IPS-18a (cell line): ENCODE results near the gene SLC25A21.

Source experiments
- H3K27ac ChIP-seq: one replicate; pipeline ENCODE4 v1.5.1; 2013; ENCODE audit warnings: low read length
- H3K27me3 ChIP-seq: one replicate; pipeline ENCODE4 v1.6.1; 2013; ENCODE audit warnings: mild to moderate bottlenecking, low read length; ENCODE audit not compliant: control insufficient read depth, insufficient read depth
- H3K36me3 ChIP-seq: one replicate; pipeline ENCODE4 v1.6.1; 2013; ENCODE audit warnings: low read depth, low read length; ENCODE audit not compliant: control insufficient read depth
- H3K4me1 ChIP-seq: one replicate; pipeline ENCODE4 v1.6.1; 2013; ENCODE audit warnings: low read depth, low read length; ENCODE audit not compliant: control insufficient read depth
- H3K4me3 ChIP-seq: one replicate; pipeline ENCODE4 v1.5.1; 2013; ENCODE audit warnings: low read length
- H3K9ac ChIP-seq: one replicate; pipeline ENCODE4 v1.6.1; 2013; ENCODE audit warnings: mild to moderate bottlenecking, low read length, moderate library complexity
- H3K9me3 ChIP-seq: one replicate; pipeline ENCODE4 v1.6.1; 2013; ENCODE audit warnings: low read depth, low read length; ENCODE audit not compliant: control insufficient read depth

SLC25A21 gene

DNA sequence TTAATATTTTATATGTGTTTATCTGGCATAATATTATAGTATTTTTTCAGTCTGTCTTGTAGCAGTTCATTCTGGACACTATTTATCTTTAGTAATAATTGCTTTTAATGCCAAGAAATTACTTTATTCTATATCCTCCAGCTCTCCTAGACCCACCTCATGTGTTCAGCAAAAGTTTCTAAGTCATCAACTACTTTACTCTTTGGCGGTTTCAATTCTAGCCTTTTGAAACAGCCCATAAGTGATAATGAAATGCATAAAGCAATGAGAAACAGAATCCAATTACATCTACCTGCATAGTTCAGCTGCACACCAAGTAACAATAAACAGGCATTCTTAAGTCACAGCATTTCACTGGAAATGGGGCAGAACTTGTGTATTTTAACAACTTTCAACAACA is 225.5 kb downstream of the SLC25A21 start:
- Histone ChIP-seq H3K4me3 (no peak overlapping the region), H3K9ac (no peak overlapping the region), H3K36me3 (no peaks in the 10 kb centered on the region), H3K27me3 (no peaks in the 10 kb centered on the region), H3K9me3 (no peaks in the 10 kb centered on the region), H3K4me1 (no peaks in the 10 kb centered on the region), H3K27ac (no peak overlapping the region)

- H3K9ac ChIP-seq: no peak overlapping the region
- no peak overlapping the region for H3K27ac ChIP-seq
- no peaks in the 10 kb centered on the region for H3K4me1 ChIP-seq
- H3K4me3 ChIP-seq: no peak overlapping the region
- H3K9me3 ChIP-seq: no peaks in the 10 kb centered on the region
- H3K27me3 ChIP-seq: no peaks in the 10 kb centered on the region
- no peaks in the 10 kb centered on the region for H3K36me3 ChIP-seq
Measured at GRCh38 chr14:36944307-36945010, 227.9 kb downstream of the SLC25A21 start.

GRCh38 chr14:36942522-36943245 is 229.7 kb downstream of the SLC25A21 start:
- no peaks in the 10 kb centered on the region for H3K4me1 ChIP-seq
- no peak overlapping the region for H3K27ac ChIP-seq
- no peaks in the 10 kb centered on the region for H3K27me3 ChIP-seq
- no peak overlapping the region for H3K9ac ChIP-seq
- H3K36me3 ChIP-seq: no peaks in the 10 kb centered on the region
- no peaks in the 10 kb centered on the region for H3K9me3 ChIP-seq
- H3K4me3 ChIP-seq: no peak overlapping the region

DNA sequence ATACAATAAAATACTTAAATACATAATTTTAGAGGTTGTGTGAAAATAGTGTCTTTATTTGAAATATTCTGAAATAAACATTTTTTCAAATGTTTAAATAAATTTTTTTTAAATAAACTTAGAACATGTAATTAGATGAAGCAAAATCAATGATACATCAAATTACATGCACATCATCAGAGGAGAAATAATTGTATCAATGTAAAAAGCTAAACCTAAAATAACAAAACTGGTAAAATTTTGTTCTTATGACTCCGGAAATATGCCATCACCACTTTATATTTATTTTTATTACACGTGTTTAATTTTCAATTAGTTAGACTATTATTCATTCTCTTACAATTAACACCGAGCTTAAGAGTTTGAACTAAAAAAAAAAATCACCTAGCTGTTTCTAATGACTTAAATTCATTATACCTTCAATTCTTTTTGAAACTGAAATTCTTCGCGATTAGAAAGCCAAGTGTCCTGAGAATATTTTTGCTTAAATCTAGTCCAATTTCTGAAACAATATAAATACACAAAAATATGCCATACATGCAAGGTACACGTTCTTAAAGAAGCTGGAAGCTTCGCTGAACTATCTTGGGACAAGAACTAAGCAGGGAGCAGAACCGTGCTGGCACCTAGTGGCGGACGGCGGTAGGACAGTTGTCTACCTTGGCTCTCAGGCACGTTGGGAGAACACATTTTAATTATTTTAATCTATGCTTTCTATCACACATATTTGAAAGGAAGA is 230.5 kb downstream of the SLC25A21 start:
- Histone ChIP-seq H3K9ac (no peak overlapping the region), H3K27me3 (no peaks in the 10 kb centered on the region), H3K4me3 (no peak overlapping the region), H3K36me3 (no peaks in the 10 kb centered on the region), H3K27ac (no peak overlapping the region), H3K9me3 (no peaks in the 10 kb centered on the region), H3K4me1 (no peaks in the 10 kb centered on the region)

GRCh38 chr14:36940476-36940875 is 231.9 kb downstream of the SLC25A21 start:
- no peaks in the 10 kb centered on the region for H3K27me3 ChIP-seq
- H3K4me3 ChIP-seq: no peak overlapping the region
- no peaks in the 10 kb centered on the region for H3K4me1 ChIP-seq
- H3K27ac ChIP-seq: no peak overlapping the region
- H3K36me3 ChIP-seq: no peaks in the 10 kb centered on the region
- no peaks in the 10 kb centered on the region for H3K9me3 ChIP-seq
- no peak overlapping the region for H3K9ac ChIP-seq

GRCh38 chr14:36939265-36939664 is 233.1 kb downstream of the SLC25A21 start:
- H3K4me1 ChIP-seq: no peaks in the 10 kb centered on the region
- H3K36me3 ChIP-seq: no peaks in the 10 kb centered on the region
- no peak overlapping the region for H3K4me3 ChIP-seq
- H3K27ac ChIP-seq: no peak overlapping the region
- no peaks in the 10 kb centered on the region for H3K27me3 ChIP-seq
- H3K9me3 ChIP-seq: no peaks in the 10 kb centered on the region
- H3K9ac ChIP-seq: no peak overlapping the region

GRCh38 chr14:36938678-36939077 is 233.7 kb downstream of the SLC25A21 start:
- Histone ChIP-seq H3K4me3 (no peak overlapping the region), H3K9me3 (no peaks in the 10 kb centered on the region), H3K27me3 (no peaks in the 10 kb centered on the region), H3K4me1 (no peaks in the 10 kb centered on the region), H3K9ac (no peak overlapping the region), H3K27ac (no peak overlapping the region), H3K36me3 (no peaks in the 10 kb centered on the region)

GRCh38 chr14:36935976-36936678 is 236.3 kb downstream of the SLC25A21 start:
- no peaks in the 10 kb centered on the region for H3K9me3 ChIP-seq
- no peaks in the 10 kb centered on the region for H3K27me3 ChIP-seq
- H3K4me1 ChIP-seq: peaks cover 3% of the 10 kb centered on the region
- H3K4me3 ChIP-seq: no peak overlapping the region
- H3K27ac ChIP-seq: no peak overlapping the region
- no peaks in the 10 kb centered on the region for H3K36me3 ChIP-seq
- H3K9ac ChIP-seq: no peak overlapping the region

- Histone ChIP-seq H3K36me3 (no peaks in the 10 kb centered on the region), H3K4me1 (peaks cover 3% of the 10 kb centered on the region), H3K9ac (no peak overlapping the region), H3K27ac (no peak overlapping the region), H3K9me3 (no peaks in the 10 kb centered on the region), H3K27me3 (no peaks in the 10 kb centered on the region), H3K4me3 (no peak overlapping the region)
Measured at GRCh38 chr14:36934304-36934703, 238.1 kb downstream of the SLC25A21 start.

DNA sequence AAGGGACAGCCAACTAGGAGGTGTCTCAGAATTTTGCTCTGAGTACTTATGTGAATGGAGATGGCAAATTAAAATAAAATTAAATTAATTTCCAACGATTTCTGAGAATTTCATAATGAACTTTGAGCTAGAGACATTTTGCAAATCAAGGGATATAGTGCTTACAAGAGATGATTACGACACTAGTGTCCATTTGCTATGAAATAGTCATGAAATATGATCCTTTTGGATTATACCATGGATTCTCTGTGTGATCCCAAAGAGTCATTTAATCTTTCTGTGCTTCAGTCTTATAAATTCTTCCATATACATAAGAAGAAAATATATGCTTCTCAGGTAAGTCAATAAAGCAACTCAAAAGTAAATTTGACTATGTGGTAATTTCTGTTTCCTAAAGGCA is 240.6 kb downstream of the SLC25A21 start:
- Histone ChIP-seq H3K4me1 (peaks cover 3% of the 10 kb centered on the region), H3K9ac (no peak overlapping the region), H3K9me3 (no peaks in the 10 kb centered on the region), H3K27me3 (no peaks in the 10 kb centered on the region), H3K4me3 (no peak overlapping the region), H3K36me3 (no peaks in the 10 kb centered on the region), H3K27ac (no peak overlapping the region)

DNA sequence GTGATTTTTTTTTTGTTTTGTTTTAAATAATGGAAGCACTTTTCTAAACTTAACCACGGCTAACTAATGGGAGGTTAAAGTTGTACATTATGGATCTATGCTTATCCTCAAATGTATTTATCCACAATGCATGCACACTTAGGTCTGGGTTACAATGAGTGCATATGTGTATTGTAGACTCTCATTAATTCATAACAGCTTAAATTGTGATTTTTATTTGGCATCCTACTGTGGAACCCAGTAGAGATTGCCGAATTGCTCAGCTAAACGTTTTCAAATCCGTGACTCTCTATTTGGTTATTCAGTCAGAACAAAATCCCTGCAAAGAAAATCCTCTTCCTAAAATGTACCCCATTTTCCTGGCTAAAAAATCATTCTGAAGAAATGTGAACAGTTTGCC is 244.0 kb downstream of the SLC25A21 start:
- no peak overlapping the region for H3K4me3 ChIP-seq
- no peaks in the 10 kb centered on the region for H3K9me3 ChIP-seq
- H3K27ac ChIP-seq: no peak overlapping the region
- peaks cover 2% of the 10 kb centered on the region for H3K4me1 ChIP-seq
- no peaks in the 10 kb centered on the region for H3K36me3 ChIP-seq
- no peak overlapping the region for H3K9ac ChIP-seq
- no peaks in the 10 kb centered on the region for H3K27me3 ChIP-seq
